ENCODE measurements around the gene POU1F1. TPM values are rescaled to one million over a fixed set of nuclear protein-coding genes. Genes with fewer than 3 reads are reported as not detected.

The POU1F1 gene
- polyA plus RNA-seq, 1 of the 3 experiments (the other 2 are of a cell fraction): not detected

DNA sequence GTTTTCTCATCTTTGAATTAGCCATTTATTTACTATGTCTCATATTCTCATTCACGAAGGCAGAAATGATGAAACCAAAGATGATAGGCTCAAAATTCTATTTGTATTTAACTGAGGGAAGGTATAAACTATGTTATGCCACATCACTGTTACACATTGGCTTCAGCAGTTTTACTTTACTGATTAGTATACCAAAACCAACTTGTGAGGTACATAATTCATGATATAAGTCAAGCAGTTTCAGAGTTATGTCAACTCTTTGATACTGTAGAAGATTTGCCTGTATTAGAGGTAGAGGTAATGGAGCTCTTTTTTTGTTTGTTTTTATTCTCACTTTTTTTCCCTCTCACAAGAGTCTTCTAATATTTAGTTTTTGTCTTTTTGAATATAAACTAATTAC, 26.4 kb downstream of the POU1F1 start:
- H3K27ac ChIP-seq (ENCODE audit: low read depth in 2 of 2, low read length in 1 of 2): no peak overlapping the region

More for the DNA sequence above, 26.4 kb downstream of the POU1F1 start:
- CTCF ChIA-PET: interaction anchor here (1.3 to 2.1 kb wide), 2 partner anchors 9 to 14 kb away, joined by 4 to 9 read pairs; no protein-coding TSS in a partner anchor
- TF ChIP-seq REST (IDR thresholded peaks at IDR 0.05; ENCODE audit: low read depth, low read length) (no peak), ELF1 (IDR thresholded peaks at IDR 0.05) (no peak), NRF1 (IDR thresholded peaks at IDR 0.05; ENCODE audit: low read depth, low read length) (no peak)
- TF ChIP-seq, protein P1, sequence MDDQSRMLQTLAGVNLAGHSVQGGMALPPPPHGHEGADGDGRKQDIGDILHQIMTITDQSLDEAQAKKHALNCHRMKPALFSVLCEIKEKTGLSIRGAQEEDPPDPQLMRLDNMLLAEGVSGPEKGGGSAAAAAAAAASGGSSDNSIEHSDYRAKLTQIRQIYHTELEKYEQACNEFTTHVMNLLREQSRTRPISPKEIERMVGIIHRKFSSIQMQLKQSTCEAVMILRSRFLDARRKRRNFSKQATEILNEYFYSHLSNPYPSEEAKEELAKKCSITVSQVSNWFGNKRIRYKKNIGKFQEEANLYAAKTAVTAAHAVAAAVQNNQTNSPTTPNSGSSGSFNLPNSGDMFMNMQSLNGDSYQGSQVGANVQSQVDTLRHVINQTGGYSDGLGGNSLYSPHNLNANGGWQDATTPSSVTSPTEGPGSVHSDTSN (IDR thresholded peaks at IDR 0.05): no peak
- TF ChIP-seq, protein P2, sequence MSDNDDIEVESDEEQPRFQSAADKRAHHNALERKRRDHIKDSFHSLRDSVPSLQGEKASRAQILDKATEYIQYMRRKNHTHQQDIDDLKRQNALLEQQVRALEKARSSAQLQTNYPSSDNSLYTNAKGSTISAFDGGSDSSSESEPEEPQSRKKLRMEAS (IDR thresholded peaks at IDR 0.05; ENCODE audit: low read depth): no peak
- TF ChIP-seq, protein P3, sequence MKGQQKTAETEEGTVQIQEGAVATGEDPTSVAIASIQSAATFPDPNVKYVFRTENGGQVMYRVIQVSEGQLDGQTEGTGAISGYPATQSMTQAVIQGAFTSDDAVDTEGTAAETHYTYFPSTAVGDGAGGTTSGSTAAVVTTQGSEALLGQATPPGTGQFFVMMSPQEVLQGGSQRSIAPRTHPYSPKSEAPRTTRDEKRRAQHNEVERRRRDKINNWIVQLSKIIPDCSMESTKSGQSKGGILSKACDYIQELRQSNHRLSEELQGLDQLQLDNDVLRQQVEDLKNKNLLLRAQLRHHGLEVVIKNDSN (IDR thresholded peaks at IDR 0.05; ENCODE audit: borderline replicate concordance, low read depth): no peak
- H3K27me3 ChIP-seq (ENCODE audit: insufficient read depth): no peaks in the 10 kb centered on the region
- H3K4me3 ChIP-seq (ENCODE audit: low read depth in 2 of 2, low read length in 1 of 2): no peak overlapping the region
- H3K4me1 ChIP-seq (ENCODE audit: control insufficient read depth in 1 of 2, insufficient read depth in 2 of 2, low read depth in 1 of 2, low read length in 1 of 2): no peaks in the 10 kb centered on the region
- H3K79me2 ChIP-seq (ENCODE audit: insufficient read depth): no peaks in the 10 kb centered on the region
- peaks cover 34 to 38% of the 10 kb centered on the region in 2 experiments for H3K36me3 ChIP-seq (replicated peaks in 1 of 2; ENCODE audit: control insufficient read depth in 1 of 2, insufficient read depth in 2 of 2, low read length in 1 of 2)
- H3K9me2 ChIP-seq: no peaks in the 10 kb centered on the region
- WGBS (ENCODE audit: low lambda C conversion rate): 94% methylated on average over 1 of the region's 1 CpG
- POLR2A ChIA-PET: no interaction called here
- H4K20me1 ChIP-seq (ENCODE audit: insufficient read depth): no peaks in the 10 kb centered on the region
- no peak overlapping the region for H3K9ac ChIP-seq
- H3K4me2 ChIP-seq: no peak overlapping the region
- DNase-seq: no peak
- H3F3A ChIP-seq (replicated peaks; ENCODE audit: insufficient read depth): no peaks in the 10 kb centered on the region
- H3K9me3 ChIP-seq: no peaks in the 10 kb centered on the region
- H2AFZ ChIP-seq (ENCODE audit: low read depth): no peak overlapping the region

All from SK-N-SH (cell line).